ENCODE data around the gene DNAJC4. TPM values are rescaled to one million over a fixed set of nuclear protein-coding genes. Genes with fewer than 3 reads are reported as not detected.

Gene DNAJC4
- total and polyA plus RNA-seq, 9 of the 15 experiments (the other 6 are each of a cell fraction or from before 2014, with no cell fraction given) = 4.0 to 32.6 (median 19.9) TPM

DNA sequence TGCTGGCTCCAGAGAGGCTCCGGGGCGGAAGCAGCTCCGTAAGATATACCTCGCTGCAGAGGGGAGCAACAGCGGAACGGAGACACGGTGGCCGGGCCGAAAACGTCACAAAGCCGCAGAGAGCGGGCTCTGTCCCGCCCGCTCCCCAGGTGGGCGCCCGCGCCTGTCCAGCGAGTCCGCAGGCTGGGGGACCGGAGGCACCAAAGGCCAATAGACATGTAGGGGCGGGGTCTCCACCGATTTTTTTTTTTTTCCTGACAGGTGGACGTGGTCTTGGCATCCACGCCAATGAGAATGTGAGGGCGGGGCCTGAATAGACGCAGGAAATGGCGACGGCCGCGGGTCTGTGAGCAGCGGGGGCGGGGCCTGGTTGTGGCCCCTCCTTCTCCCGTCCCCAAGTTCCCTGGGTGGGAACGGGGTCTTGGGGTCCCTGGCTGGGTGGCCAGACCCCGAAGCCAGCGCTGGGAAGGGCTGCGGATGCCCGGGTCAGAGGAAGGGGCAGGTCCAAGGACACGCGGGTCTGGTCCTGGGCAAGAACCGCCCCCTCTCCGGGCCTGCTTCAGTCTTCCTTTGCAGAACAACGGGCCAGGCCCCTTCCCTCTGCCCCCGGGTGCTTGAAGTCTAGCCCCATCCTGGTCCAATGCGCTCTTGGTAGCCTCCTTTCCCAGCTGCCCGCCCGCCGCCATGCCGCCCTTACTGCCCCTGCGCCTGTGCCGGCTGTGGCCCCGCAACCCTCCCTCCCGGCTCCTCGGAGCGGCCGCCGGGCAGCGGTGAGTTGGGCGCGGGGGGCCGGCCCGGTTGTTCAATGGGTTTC, at the start of gene DNAJC4 (continued):
- TF ChIP-seq, protein P1, sequence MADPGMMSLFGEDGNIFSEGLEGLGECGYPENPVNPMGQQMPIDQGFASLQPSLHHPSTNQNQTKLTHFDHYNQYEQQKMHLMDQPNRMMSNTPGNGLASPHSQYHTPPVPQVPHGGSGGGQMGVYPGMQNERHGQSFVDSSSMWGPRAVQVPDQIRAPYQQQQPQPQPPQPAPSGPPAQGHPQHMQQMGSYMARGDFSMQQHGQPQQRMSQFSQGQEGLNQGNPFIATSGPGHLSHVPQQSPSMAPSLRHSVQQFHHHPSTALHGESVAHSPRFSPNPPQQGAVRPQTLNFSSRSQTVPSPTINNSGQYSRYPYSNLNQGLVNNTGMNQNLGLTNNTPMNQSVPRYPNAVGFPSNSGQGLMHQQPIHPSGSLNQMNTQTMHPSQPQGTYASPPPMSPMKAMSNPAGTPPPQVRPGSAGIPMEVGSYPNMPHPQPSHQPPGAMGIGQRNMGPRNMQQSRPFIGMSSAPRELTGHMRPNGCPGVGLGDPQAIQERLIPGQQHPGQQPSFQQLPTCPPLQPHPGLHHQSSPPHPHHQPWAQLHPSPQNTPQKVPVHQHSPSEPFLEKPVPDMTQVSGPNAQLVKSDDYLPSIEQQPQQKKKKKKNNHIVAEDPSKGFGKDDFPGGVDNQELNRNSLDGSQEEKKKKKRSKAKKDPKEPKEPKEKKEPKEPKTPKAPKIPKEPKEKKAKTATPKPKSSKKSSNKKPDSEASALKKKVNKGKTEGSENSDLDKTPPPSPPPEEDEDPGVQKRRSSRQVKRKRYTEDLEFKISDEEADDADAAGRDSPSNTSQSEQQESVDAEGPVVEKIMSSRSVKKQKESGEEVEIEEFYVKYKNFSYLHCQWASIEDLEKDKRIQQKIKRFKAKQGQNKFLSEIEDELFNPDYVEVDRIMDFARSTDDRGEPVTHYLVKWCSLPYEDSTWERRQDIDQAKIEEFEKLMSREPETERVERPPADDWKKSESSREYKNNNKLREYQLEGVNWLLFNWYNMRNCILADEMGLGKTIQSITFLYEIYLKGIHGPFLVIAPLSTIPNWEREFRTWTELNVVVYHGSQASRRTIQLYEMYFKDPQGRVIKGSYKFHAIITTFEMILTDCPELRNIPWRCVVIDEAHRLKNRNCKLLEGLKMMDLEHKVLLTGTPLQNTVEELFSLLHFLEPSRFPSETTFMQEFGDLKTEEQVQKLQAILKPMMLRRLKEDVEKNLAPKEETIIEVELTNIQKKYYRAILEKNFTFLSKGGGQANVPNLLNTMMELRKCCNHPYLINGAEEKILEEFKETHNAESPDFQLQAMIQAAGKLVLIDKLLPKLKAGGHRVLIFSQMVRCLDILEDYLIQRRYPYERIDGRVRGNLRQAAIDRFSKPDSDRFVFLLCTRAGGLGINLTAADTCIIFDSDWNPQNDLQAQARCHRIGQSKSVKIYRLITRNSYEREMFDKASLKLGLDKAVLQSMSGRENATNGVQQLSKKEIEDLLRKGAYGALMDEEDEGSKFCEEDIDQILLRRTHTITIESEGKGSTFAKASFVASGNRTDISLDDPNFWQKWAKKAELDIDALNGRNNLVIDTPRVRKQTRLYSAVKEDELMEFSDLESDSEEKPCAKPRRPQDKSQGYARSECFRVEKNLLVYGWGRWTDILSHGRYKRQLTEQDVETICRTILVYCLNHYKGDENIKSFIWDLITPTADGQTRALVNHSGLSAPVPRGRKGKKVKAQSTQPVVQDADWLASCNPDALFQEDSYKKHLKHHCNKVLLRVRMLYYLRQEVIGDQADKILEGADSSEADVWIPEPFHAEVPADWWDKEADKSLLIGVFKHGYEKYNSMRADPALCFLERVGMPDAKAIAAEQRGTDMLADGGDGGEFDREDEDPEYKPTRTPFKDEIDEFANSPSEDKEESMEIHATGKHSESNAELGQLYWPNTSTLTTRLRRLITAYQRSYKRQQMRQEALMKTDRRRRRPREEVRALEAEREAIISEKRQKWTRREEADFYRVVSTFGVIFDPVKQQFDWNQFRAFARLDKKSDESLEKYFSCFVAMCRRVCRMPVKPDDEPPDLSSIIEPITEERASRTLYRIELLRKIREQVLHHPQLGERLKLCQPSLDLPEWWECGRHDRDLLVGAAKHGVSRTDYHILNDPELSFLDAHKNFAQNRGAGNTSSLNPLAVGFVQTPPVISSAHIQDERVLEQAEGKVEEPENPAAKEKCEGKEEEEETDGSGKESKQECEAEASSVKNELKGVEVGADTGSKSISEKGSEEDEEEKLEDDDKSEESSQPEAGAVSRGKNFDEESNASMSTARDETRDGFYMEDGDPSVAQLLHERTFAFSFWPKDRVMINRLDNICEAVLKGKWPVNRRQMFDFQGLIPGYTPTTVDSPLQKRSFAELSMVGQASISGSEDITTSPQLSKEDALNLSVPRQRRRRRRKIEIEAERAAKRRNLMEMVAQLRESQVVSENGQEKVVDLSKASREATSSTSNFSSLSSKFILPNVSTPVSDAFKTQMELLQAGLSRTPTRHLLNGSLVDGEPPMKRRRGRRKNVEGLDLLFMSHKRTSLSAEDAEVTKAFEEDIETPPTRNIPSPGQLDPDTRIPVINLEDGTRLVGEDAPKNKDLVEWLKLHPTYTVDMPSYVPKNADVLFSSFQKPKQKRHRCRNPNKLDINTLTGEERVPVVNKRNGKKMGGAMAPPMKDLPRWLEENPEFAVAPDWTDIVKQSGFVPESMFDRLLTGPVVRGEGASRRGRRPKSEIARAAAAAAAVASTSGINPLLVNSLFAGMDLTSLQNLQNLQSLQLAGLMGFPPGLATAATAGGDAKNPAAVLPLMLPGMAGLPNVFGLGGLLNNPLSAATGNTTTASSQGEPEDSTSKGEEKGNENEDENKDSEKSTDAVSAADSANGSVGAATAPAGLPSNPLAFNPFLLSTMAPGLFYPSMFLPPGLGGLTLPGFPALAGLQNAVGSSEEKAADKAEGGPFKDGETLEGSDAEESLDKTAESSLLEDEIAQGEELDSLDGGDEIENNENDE (IDR thresholded peaks at IDR 0.05; ENCODE audit: low read depth, low read length) = no peak
- TF ChIP-seq U2AF2 (optimal IDR thresholded peaks at IDR 0.05; ENCODE audit: low read depth, low read length) (no peak), ZKSCAN8 (CRISPR knock-in tag; IDR thresholded peaks at IDR 0.05) (no peak), POLR2AphosphoS5 (IDR thresholded peaks at IDR 0.05; ENCODE audit: control insufficient read depth, insufficient read depth, low read depth, low read length) (peak; percentile 39; the same call in 1 of the 2 replicates), SUPT5H (IDR thresholded peaks at IDR 0.05) (peak; percentile 73), KLF10 (CRISPR knock-in tag; IDR thresholded peaks at IDR 0.05) (no peak), KDM5B (IDR thresholded peaks at IDR 0.05; ENCODE audit: insufficient replicate concordance, low read depth, low read length) (peak; percentile 57), YBX1 (IDR thresholded peaks at IDR 0.05) (no peak), FOSL1 (tag; conservative IDR thresholded peaks at IDR 0.05) (no peak), TAF7 (tag; IDR thresholded peaks at IDR 0.05) (no peak; the same call in 1 of the 2 replicates), NCOA4 (IDR thresholded peaks at IDR 0.05; ENCODE audit: partially characterized antibody) (no peak), MECOM (CRISPR knock-in tag; IDR thresholded peaks at IDR 0.05) (no peak), JUNB (CRISPR knock-in tag; conservative IDR thresholded peaks at IDR 0.05) (no peak)
- TF ChIP-seq, protein P2, sequence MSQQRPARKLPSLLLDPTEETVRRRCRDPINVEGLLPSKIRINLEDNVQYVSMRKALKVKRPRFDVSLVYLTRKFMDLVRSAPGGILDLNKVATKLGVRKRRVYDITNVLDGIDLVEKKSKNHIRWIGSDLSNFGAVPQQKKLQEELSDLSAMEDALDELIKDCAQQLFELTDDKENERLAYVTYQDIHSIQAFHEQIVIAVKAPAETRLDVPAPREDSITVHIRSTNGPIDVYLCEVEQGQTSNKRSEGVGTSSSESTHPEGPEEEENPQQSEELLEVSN (IDR thresholded peaks at IDR 0.05; ENCODE audit: borderline replicate concordance in 1 of 2, extremely low read depth in 1 of 2, insufficient read depth in 1 of 2, insufficient read length in 1 of 2, low read depth in 1 of 2, low read length in 1 of 2, poor library complexity in 1 of 2, severe bottlenecking in 1 of 2) = peak in 1 of 2 experiments; percentile 69
- TF ChIP-seq, protein P3, sequence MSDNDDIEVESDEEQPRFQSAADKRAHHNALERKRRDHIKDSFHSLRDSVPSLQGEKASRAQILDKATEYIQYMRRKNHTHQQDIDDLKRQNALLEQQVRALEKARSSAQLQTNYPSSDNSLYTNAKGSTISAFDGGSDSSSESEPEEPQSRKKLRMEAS (CRISPR knock-in tag; IDR thresholded peaks at IDR 0.05) = no peak
